Measurements from ENCODE around the gene LIN7A.

- TF ChIP-seq EZH2phosphoT487 (IDR thresholded peaks at IDR 0.05; ENCODE audit: low read depth, severe bottlenecking, unreplicated experiment), result no peak
- TF ChIP-seq CTCF (IDR thresholded peaks at IDR 0.05; ENCODE audit: poor library complexity), result no peak
- no peak for TF ChIP-seq EZH2 (IDR thresholded peaks at IDR 0.05; ENCODE audit: borderline replicate concordance)
Observed at GRCh38 chr12:80798281-80798680, 139.5 kb downstream of the LIN7A start.
